ENCODE measurements around the gene PRC1.

Gene PRC1

DNA sequence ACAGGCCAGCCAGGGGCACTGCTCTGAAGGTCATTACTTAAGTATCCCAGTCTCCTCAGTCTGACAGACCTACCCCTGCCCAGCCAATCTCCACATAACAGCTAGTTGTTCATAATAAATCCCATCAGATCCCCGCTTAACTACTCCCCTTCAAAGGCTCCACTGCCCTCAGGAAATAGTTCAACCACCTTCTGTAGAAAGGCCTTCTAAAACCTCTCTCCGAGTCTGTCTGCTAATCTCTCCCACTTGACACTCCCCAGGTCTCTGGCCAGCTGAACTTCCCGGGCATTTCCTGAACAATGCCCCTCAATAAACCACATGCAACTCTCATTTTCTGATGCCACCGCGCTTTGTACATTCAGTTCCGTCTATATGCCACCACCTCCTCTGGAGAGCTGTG is 6.0 kb downstream of the PRC1 start:
- DNase-seq: no peak

DNA sequence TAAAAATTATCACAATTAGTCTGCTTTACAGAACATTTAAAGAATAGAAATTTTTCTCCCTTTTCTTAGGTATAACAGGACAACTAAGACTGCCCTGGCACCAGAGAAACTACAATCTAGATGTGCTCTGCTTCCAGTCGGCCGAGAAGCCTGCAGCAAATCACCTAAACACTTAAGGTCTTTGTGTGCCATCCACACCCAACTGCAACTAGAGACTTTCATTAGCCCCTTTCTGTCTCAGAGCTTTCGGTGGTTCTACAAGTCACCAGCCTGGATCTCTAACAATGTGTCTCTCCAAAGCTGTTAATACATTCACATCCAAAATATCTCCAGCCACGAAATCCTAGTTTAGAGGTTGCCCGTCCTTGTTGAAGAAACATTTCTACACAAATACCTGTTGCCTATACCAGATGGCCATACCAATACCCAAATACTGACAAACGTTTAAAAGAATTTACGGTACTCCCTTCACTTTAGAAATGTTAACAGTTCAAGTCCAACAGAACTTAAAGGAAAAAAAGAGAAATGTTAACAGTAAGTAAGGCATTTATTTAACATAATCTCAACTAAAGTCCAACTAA is 6.7 kb downstream of the PRC1 start:
- DNase-seq: no peak

DNA sequence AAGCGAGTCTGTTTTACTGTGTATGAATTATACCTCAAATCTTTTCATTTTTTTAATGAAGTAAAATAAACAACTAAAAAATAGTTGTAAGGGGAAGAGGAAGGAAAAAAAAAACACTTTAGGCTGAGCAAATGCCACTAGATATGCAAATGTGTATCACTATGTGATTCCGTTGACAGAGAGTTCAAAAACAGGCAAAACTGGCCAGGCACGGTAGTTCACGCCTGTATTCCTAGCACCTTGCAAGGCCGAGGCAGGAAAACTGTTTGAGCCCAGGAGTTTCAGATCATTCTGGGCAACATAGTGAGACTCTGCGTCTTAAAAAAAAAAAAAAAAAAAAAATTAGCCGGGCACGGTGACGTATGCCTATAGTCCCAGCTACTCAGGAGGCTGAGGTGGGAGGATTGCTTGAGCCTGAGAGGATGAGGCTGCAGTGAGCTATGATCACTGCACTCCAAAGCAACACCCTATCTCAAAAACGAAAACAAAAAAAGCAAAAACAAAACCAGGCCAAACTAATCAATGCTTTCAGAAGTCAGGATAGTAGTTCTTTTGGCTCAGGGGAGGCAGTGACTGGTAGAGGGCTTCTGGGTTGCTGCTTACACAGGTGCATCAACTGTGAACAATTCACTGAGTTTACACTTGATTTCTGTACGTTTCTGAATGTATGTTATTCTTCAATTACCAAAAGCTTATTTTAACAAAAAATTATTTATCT is 7.4 kb downstream of the PRC1 start:
- no peak for DNase-seq

DNA sequence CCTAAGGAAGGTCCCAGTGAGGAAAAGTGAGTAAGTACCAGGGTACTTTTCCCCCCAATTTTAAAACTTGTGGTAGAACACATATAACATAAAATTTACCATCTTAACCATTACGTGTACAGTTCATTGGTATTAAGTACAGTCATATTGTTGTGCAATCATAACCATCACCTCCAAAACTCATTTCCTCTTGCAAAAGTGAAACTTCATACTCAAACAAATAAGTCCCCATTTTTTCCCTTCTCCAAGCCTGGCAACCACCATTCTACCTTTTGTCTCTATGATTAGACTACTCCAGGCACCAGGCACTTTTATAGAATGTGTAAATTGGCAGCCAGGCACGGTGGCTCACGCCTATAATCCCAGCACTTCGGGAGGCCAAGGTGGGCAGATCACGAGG is 12.2 kb downstream of the PRC1 start:
- DNase-seq: no peak

DNA sequence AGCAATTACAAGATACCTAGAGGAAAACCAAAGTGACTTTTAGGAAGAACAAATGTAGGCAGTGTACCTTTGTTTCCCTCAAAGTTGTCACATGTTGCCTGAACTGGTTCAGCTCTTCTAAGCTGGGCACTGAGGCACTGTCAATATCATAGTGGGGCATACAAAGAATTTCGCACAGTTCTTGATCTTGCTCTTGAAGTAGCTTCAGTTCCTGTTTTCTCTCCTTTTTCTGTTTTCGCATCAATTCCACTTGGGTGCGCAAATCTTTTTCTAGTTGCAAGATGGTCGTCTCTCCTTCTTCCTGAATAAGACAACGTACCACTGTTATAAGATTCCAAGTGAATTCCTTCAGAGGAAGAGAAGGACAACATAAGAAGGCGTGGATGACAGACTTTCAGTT is 12.7 kb downstream of the PRC1 start:
- no peak for DNase-seq

DNA sequence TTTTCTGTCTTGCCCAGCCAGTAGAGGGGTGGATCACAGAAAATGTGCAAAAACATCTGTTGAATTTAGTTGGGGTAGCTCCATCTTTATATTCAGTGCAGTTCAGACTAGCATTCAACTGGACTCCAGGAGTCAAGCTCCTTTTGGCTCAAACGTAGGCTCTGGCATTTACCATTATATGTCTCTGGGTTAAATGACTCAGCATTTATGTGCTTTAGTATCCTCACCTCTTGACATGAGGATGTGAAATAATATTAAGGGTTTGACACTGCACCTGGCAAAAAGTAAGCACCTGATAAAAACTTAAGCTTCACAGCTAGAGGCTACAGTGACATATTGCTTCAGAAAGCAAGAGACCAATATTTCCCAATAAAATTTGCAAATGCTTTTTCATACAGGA is 14.8 kb downstream of the PRC1 start:
- DNase-seq: no peak

DNA sequence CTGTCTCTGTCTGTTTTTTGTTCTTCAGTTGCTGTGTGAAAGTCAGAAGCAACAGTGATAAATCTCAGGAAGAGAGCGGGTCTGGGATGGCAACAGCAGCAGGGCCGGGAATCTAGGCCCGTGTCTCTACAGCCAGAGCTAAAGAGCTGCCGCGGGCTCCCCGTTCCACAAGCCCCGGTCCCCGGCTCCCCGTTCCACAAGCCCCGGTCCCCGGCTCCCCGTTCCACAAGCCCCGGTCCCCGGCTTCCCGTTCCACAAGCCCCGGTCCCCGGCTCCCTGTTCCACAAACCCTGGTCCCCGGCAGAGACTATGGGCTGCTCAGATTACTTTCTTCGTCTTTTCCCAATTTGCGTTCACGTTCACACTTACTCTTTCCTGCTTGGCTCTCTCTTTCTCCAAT is 20.1 kb downstream of the PRC1 start:
- DNase-seq: no peak

DNA sequence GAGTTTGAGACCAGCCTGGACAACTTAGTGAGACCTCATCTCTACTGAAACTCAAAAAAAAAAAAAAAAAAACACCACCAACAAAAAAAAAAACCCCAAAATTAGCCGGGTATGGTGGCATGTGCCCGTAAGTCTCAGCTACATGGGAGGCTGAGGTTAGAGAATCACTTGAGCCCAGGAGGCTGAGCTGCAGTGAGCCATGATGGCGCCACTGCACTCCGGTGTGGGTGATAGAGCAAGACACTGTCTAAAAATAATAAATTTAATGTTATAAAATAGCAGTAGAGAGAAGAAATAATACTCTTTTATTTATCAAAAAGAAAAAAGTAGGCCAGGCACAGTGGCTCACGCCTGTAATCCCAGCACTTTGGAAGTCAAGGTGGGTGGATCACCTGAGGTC is 22.2 kb downstream of the PRC1 start:
- DNase-seq: no peak

DNA sequence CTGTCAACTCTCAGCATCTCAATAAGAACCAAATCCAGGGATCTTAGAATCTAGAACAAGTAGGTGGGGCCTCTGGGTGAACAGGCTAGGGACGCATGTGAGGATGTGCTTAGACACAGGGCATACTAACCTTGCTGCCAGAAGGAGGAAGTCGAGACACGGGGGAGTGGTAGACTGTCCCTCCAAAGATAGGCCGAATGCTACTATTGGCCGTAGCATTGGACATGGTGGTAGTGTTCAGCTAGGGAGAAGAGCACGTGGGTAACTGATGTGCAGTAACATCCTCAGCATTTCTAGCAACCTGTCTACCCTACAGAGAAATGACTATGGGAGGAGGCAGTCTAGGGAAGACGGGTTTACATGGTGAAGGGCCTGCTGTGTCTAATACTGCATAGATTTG is 24.1 kb downstream of the PRC1 start:
- DNase-seq: no peak

DNA sequence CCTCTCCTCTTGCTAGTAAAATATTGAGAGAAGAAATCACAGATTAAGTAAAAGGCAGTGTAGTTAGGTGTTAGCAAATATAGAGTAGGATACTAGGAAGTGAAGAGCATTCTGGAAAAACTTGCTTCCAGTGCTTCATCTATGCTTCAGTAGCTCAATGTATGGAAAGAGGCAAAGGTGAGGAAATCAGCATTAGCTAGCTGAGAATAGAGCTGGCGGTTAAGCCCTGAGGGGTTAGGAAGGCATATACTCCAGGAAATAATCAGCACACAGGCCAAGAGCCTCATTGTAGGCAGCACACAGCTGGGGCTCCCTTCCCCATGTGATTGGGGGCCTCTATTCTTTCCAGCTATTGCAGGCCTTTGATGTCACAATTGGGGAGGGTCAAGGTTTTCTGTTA is 25.9 kb downstream of the PRC1 start:
- no peak for DNase-seq

DNA sequence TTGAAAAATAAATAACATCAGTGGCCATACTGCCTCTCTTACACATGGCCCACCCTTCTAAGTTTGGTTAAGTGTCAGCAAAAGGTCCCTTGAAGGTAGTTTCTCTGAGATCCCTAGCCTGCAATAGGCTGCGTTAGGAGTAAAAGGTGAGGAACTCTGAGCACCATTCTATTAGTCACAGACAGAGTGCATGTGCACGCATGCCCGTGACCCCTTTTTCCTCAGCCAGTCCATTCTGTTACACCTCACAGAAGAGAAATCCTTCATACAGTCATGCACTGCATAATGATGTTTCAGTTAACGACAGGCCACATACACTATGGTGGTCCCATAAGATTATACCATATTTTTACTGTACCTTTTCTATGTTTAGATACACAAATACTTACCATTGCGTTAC is 27.1 kb downstream of the PRC1 start:
- DNase-seq: no peak

DNA sequence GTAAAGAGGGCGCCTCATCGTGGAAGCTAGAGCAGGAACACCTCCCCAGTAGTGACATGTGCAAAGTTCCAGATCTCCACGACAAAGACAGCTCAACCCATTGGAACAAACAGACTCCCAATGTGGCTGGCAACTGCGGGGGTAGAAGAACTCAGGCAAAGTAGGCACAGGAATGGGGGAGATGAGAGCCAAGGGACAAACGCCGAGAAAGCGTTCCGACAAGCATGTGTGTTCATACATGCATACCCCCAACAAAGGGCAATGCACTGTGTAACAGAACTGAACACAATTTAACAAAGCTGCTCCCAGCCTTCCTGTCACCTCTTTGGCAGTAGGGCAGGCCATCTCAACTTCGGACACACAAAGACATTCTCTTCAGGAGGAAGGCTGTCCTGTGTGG is 28.1 kb downstream of the PRC1 start:
- no peak for DNase-seq

DNA sequence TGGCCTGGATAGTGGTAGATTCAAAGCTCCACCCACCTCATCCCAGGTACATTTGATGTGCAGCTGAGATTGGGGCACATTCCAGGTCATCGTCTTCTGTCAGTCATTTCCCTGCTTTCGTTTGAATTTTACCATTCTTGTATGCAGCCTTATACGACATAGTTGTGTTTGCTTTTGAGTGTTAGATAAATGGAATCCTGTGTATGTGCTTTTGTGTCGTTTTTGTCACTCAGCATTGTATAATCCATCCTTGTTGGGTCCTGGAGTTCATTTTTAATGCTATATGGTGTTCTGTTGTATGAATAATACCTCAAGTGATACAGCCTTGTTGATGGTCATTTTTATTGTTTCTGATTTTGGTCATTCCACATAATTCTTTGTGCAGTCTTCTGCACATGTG is 32.3 kb downstream of the PRC1 start:
- no peak for DNase-seq

DNA sequence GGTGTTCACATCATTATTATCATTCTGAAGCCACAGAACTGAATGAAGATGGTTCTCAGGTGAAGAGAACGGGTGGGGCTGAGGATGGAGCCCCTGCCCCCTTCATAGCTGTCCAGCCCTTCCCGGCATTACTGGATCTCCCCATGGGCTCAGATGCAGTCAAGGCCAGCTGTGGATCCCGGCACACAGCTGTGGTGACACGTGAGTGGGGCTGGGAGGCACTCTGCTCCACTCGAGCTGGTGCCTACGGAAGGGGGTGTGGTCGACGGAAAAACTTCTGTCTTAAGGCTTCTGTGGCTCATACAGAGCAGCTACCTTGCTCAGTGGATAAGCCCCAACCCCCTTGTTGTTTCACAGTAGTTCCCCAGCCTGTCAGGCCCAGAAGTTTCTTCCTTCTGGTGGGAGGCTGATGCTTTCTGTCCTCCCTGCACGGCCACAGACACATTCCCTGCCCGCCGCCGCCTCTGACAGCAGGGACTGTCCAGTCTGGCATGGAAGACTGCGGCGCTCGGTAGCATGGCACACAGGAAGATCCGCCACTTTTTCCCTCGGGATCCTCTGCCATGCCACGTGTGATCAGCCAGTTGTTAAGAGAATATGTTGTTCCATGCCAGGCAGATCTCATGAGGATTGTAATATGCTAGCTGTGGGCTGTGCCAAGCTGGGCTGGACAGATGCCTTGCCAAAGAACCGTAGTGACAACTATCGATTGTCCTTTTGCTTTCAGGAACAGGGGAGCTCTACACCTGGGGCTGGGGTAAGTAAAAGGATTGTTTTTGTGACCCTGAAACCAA is 33.8 kb downstream of the PRC1 start:
- no peak for DNase-seq

DNA sequence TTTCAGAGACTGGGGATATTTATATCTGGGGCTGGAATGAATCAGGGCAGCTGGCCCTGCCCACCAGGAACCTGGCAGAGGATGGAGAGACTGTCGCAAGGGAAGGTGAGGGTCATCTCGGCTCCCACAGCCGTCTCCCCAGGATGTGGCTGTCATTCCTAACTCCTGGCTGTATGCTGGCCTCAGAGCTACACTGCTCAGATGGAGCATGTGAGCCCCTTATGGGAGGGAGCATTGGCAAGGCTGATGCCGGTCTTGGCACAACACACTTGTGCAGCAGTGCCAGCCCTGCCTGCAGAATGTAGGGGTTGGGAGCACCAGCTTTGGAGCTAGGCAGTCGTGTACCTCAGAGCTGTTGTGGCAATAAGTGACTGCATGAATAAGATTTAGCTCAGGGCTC is 34.4 kb downstream of the PRC1 start:
- DNase-seq: no peak

DNA sequence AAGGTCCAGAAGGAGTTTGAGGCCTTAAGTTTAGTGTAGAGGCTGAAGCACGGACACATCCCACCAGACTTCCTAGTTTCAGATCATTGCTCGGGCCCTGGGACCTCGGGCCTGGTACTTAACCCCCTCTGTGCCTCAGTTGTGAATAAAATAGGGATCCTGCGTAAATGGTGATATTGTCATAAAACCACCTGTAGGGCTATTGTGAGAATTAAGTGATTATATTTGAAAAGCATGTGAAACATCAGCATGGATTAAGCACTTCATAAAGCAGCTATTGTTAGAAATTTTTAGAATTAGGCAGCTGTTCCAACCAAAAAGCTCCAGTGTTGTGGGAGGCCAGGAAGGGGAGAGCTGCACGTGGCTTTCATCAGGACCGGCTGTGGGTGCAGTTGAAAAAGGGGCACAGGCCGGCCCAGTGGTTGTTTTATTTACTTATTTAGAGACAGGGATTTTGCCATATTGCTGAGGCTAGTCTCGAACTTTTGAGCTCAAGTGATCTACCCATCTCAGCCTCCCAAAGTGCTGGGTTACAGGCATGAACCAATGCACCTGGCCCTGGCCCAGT is 35.2 kb downstream of the PRC1 start:
- DNase-seq: no peak

DNA sequence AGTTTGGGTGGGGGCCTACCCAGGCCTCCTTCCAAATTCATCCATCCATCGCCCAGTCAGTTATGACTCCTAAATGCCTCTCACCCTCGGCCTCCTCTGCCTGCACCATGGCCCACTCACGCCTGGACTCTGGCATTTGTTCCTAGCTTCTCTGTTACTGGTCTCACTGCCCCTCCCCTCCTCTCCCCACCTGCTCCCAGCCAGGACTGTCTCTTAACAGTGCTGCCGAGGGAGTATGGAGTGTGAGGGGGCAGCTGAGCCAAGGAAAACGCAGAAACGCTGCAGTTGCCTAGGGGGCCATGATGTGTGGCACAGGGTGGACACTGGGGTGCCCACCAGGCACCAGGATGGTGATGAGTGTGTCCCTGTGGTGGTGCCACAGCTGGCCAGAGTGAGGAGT is 36.5 kb downstream of the PRC1 start:
- no peak for DNase-seq

DNA sequence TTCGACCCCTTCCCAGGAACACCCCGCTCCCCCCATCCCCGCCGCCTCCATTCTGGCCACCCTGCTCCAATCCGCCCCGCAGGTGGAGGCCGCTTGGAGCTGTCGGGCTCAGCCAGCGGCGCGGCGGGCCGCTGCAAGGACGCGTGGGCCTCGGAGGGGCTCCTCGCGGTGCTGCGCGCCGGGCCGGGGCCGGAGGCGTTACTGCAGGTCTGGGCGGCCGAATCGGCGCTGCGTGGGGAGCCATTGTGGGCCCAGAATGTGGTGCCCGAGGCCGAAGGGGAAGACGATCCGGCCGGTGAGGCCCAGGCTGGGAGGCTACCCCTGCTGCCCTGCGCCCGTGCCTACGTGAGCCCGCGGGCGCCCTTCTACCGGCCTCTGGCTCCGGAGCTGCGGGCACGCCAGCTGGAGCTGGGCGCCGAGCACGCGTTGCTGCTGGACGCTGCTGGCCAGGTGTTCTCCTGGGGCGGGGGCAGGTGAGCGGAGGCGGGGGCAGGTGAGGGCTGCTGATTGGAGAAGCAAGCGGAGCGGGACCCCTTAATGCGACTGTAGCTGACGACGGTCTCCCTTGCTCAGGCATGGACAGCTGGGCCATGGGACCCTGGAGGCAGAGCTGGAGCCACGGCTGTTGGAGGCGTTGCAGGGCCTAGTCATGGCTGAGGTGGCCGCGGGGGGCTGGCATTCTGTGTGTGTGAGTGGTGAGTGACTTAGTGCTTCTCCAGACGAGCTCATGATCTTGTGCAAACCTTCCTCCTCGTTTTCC is 37.1 kb downstream of the PRC1 start:
- DNase-seq: no peak

DNA sequence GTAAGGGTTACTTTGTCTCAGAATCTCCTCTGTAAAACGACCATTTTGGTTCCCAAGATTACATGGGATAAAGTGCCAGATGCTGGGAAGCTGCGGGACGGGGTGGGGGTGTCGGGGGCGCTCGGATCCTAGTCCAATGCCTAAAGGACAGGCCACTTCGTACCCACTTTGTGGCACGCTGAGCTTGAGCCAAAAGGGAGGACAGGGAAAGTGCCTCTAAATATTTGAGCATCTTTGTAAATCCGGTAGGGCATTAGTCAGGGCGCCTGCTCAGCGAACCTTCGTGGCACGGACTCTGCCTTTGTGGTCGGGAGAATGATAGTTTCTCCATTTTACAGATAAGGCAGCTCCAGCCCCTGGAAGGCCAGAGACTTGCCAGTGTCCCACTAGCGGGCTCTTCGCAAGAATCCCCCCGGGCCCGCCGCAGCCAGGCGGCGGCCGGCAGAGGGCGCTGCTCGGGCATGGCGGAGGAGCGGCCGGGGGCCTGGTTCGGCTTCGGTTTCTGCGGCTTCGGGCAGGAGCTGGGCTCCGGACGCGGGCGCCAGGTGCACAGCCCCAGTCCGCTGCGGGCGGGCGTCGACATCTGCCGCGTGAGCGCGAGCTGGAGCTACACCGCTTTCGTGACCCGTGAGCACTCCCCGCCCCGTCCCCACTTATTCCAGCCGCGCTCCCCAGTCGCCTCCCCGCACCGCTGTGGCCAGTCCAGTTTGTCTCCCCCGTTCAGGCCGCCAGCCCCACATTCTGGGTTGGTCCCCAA is 37.9 kb downstream of the PRC1 start:
- peak; percentile 69 to 78 for DNase-seq

DNA sequence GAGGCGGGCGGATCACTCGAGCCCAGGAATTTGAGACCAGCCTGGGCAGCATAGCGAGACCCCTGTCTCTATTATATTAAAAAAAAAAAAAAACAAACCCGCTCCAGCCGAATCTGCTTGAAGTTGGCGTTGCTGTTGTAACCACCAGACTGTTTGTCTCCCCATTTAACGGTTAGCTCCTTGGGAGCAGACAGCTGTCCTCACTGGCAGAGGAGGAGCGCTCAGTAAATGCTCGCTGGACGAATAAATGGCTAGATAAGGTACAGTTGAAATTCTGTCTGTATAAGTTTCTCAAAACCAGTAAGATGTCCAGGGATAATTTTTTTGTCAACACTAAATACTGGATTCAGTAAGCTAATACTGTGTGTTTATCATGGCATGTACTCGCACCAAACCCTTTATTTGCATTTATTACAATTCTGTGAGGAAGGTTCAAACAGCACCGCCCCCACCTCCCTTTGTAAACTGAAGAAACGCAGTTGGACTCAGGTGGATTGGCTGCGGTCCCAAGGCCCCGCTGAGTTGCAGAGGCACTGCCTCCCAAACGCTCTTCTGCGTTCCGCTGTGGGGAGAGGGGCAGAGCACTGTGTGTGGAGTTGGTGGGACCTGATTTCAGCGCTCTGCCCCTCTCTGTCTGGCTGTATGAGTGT is 38.6 kb downstream of the PRC1 start:
- no peak for DNase-seq

DNA sequence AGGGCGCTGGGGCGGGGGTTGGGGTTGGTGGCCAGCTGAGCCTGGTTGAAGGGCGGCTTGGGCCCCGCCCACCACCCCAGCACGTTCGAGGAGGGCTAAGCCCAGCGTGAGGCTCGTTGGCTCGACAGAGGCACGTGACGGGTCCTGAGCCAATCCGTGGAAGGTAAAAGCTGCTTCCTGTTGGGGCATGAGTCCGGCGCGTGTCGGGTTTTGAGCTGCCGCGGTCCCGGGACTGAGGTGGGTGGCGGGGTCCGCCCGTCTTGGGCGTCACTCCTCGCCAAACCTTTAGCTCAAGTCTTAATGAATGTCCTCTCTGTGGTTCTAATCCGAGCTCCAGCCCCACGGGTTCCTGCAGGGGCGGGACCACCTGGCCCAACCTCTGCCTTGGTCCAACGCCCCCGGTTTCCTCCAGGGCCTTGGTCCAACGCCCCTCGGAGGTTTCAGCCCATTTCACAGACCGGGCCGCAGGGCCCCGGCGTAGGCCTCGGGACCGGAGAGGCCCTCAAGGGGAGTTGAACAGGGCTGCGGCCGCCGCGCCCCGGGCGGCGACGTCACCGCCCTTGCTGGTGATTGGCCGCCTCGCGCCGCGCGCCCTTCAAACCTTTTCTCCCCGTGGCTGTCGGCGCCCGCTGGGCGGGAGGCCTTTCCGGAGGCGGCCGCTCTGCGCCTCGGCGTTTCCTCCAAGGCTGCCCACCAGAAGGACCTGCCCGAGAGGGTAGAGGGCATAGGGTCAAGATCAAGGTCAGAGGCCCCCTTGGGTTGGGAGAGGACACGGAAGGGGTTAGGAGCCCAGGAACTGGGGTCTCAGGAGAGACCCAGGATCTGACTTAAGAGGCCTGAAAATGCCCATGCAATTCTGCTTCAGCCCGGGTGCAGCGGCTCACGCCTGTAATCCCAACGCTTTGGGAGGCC is 39.4 kb downstream of the PRC1 start, which contains the start of gene RCCD1:
Gene RCCD1 (plus strand): TSS at position 173 of the 912 bp plus-strand sequence. CDS start 1,851 bp downstream, outside the sequence.
- peak; percentile 88 to 92 for DNase-seq

Measured in stimulated activated CD4-positive, alpha-beta T cell treated with anti-CD3 and anti-CD28 coated beads, Interleukin-2, amount 100 ng/mL, for 24 hours (primary cell).